Hepatocyte (in vitro differentiated cells): ENCODE data around the gene S100A4.

ENCODE experiments used
- CTCF ChIP-seq: fragments of 200-600 bp; sonication (generic); IDR thresholded peaks from 2 replicates; pipeline ENCODE4 v1.5.1; 2016; ENCODE audit warnings: antibody characterized with exemption, mild to moderate bottlenecking; ENCODE audit not compliant: poor library complexity
- EZH2phosphoT487 ChIP-seq: fragments of 200-600 bp; sonication (generic); IDR thresholded peaks from one replicate; pipeline ENCODE4 v1.6.1; 2018; ENCODE audit warnings: antibody characterized with exemption, mild to moderate bottlenecking, low read depth, moderate library complexity; ENCODE audit not compliant: unreplicated experiment, severe bottlenecking

GRCh38 chr1:153552335-153552734 lies 6.7 kb upstream of the S100A4 start:
- TF ChIP-seq CTCF, result no peak
- TF ChIP-seq EZH2phosphoT487, result no peak
